Nephron progenitor cell (in vitro differentiated cells): ENCODE data around the gene NCF4.

Experiments
- DNase-seq: peaks from one replicate; pipeline ENCODE4 v3.0.0; 2021
- H3K27ac Mint-ChIP-seq: 2 replicates; pipeline ENCODE4 v1.8.0; 2021; ENCODE audit warnings: mild to moderate bottlenecking, moderate library complexity, mixed read lengths
- H3K27me3 Mint-ChIP-seq: 2 replicates; pipeline ENCODE4 v1.8.0; 2021; ENCODE audit warnings: mild to moderate bottlenecking, low read depth, mixed read lengths; ENCODE audit not compliant: poor library complexity
- H3K36me3 Mint-ChIP-seq: 2 replicates; pipeline ENCODE4 v1.8.0; 2021; ENCODE audit warnings: low read depth, mixed read lengths
- H3K4me1 Mint-ChIP-seq: 2 replicates; pipeline ENCODE4 v1.8.0; 2021; ENCODE audit warnings: mixed read lengths
- H3K4me3 Mint-ChIP-seq: 2 replicates; pipeline ENCODE4 v1.8.0; 2021; ENCODE audit warnings: mild to moderate bottlenecking, moderate library complexity, mixed read lengths
- H3K9me3 Mint-ChIP-seq: 2 replicates; pipeline ENCODE4 v1.8.0; 2021; ENCODE audit warnings: mild to moderate bottlenecking, moderate library complexity, mixed read lengths
- TF ChIP-seq, protein P1 (sequence below): fragments of 200-600 bp; sonication (generic); IDR thresholded peaks from 2 replicates; pipeline ENCODE4 v1.5.0; 2021; ENCODE audit warnings: antibody characterized with exemption

The NCF4 gene

DNA sequence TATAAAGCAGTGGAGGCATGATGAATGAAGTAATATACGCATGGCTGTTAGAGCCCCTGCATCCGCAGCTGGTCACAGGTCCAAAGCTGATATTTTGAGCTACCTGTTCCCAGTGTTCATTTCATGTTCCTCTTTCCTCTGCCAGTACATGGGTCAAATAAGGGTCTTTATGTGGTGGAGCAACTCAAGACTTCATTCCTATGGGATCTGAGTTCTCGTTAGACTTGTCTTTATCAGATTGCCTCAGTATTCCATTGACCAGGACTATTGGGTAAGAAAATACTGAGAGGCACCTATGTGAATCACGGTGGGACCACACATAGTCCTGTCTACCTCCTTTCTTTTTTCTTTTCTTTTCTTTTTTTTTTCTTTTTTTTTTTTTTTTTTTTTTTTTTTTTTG, 25.2 kb downstream of the NCF4 start:
- Mint-ChIP-seq H3K4me1 (no peaks in the 10 kb centered on the region), H3K9me3 (peaks cover 36% of the 10 kb centered on the region), H3K4me3 (no peak overlapping the region), H3K27ac (no peak overlapping the region), H3K27me3 (peaks cover 17% of the 10 kb centered on the region), H3K36me3 (peaks cover 8% of the 10 kb centered on the region)
- DNase-seq = no peak
- TF ChIP-seq, protein P1, sequence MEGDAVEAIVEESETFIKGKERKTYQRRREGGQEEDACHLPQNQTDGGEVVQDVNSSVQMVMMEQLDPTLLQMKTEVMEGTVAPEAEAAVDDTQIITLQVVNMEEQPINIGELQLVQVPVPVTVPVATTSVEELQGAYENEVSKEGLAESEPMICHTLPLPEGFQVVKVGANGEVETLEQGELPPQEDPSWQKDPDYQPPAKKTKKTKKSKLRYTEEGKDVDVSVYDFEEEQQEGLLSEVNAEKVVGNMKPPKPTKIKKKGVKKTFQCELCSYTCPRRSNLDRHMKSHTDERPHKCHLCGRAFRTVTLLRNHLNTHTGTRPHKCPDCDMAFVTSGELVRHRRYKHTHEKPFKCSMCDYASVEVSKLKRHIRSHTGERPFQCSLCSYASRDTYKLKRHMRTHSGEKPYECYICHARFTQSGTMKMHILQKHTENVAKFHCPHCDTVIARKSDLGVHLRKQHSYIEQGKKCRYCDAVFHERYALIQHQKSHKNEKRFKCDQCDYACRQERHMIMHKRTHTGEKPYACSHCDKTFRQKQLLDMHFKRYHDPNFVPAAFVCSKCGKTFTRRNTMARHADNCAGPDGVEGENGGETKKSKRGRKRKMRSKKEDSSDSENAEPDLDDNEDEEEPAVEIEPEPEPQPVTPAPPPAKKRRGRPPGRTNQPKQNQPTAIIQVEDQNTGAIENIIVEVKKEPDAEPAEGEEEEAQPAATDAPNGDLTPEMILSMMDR = no peak

DNA sequence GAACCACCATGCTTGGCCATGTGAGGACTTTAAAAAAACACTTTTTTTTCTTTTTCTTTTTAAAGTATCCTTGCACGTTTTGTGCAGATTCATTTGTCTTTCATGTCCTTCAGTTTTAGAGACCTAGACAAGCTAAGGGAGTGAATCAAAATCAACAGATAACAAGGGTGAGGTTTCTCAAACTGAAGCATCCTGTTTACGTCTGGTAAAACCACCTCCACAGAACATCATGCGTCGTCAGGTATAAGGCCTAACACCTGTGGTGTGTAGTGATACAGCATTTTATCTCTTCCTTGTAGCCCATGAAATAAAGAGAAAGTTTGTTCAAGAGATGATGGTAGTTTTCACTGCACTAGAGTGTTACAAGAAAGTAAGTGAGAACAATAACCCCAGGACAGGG, 26.4 kb downstream of the NCF4 start:
- no peak overlapping the region for H3K4me3 Mint-ChIP-seq
- H3K36me3 Mint-ChIP-seq = no peaks in the 10 kb centered on the region
- TF ChIP-seq, protein P1 = no peak
- H3K9me3 Mint-ChIP-seq = peaks cover 25% of the 10 kb centered on the region
- no peaks in the 10 kb centered on the region for H3K4me1 Mint-ChIP-seq
- no peak overlapping the region for H3K27ac Mint-ChIP-seq
- DNase-seq = no peak
- H3K27me3 Mint-ChIP-seq = peaks cover 17% of the 10 kb centered on the region

DNA sequence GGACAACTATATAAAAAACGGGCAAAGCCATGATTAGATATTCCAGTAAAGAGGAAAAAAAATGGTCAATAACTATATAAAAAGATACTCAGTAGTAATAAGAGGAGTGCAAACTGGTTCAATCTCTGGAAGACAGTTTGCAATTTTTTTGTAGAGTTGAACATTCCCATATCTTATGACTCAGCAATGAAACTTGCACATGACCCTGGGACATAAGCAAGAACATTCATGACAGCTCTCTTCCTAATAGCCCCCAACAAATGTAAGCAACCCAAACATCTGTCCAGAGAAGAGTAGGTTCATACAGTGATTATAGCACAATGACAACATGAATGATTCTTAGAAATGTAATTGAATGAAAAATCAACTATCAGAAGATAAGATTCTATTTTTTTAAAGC, 30.8 kb downstream of the NCF4 start:
- Mint-ChIP-seq H3K9me3 (peaks cover 29% of the 10 kb centered on the region), H3K4me3 (no peak overlapping the region), H3K27ac (no peak overlapping the region), H3K36me3 (no peaks in the 10 kb centered on the region), H3K27me3 (peaks cover 24% of the 10 kb centered on the region), H3K4me1 (no peaks in the 10 kb centered on the region)
- DNase-seq = no peak
- TF ChIP-seq, protein P1 = no peak

DNA sequence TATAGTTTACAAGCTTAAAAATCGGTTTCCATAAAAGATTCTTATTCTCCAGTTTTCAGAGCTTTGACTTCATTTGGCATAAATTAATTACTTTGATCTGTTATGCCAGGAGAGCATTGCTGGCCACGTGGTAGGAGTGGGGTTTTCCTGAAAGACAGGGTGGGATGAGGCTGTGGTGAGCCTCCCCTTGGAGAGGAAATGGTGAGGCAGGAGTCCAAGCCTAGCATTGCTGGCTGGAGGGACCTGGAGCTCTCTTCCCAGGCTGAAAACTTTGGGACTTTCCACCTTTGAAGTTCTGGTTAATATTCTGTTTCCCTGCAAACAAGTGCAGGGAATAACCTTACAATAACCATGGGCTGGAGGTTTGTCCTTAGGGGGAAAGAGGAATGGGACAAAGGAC, 31.5 kb downstream of the NCF4 start:
- no peaks in the 10 kb centered on the region for H3K4me1 Mint-ChIP-seq
- no peaks in the 10 kb centered on the region for H3K36me3 Mint-ChIP-seq
- no peak for DNase-seq
- peaks cover 35% of the 10 kb centered on the region for H3K9me3 Mint-ChIP-seq
- H3K27me3 Mint-ChIP-seq = peaks cover 28% of the 10 kb centered on the region
- H3K4me3 Mint-ChIP-seq = no peak overlapping the region
- no peak overlapping the region for H3K27ac Mint-ChIP-seq
- TF ChIP-seq, protein P1 = no peak

DNA sequence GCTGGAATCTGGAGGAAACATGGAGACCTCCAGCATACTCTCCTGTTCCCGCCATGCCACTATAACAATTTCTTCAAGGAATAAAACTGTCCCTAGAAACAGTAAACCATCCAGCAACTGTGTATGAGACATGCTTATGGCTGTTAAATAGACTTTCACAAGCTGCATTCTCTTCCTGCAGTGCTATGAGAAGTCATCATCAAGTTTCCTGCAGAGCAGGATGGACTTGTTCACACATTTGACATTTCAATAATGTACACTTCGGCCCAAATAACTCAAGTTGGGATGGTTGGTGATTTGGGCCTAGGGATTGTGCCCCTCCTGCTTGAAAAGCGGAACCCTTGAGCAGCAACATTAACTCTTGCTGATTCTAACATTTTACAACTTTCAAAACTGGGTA, 32.5 kb downstream of the NCF4 start:
- TF ChIP-seq, protein P1 = no peak
- H3K27me3 Mint-ChIP-seq = peaks cover 31% of the 10 kb centered on the region
- no peaks in the 10 kb centered on the region for H3K4me1 Mint-ChIP-seq

DNA sequence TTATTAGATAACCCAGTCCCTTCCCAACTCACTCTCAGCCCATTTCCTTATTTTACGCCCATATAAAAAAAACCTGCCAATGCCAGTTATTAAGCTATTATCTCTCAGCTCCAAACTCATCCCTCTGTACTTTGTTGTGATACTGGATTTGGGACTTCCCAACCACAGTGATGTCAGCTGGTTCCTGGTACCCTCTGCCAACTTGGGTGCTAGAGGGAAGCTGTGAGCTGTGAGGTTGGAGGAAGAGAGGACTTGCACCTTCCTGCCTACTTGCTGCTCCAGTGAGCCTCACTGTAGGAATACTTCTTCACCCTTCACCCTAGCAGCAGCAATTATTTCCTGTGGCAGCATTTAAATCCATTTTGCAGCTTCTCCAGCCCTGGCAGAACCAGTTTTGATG, 33.5 kb downstream of the NCF4 start:
- peaks cover 31% of the 10 kb centered on the region for H3K27me3 Mint-ChIP-seq
- H3K4me3 Mint-ChIP-seq = no peak overlapping the region
- H3K27ac Mint-ChIP-seq = no peak overlapping the region
- peaks cover 30% of the 10 kb centered on the region for H3K9me3 Mint-ChIP-seq
- H3K4me1 Mint-ChIP-seq = no peaks in the 10 kb centered on the region
- TF ChIP-seq, protein P1 = no peak
- no peak for DNase-seq
- H3K36me3 Mint-ChIP-seq = no peaks in the 10 kb centered on the region

More for the DNA sequence above, 32.5 kb downstream of the NCF4 start:
- DNase-seq = no peak
- H3K27ac Mint-ChIP-seq = no peak overlapping the region
- no peaks in the 10 kb centered on the region for H3K36me3 Mint-ChIP-seq
- H3K9me3 Mint-ChIP-seq = peaks cover 37% of the 10 kb centered on the region
- H3K4me3 Mint-ChIP-seq = no peak overlapping the region
